ENCODE results near the gene VIL1.
A peak's percentile ranks its signal among the peaks of the same experiment; 100 is the strongest.

Gene VIL1

GRCh38 chr2:218395090-218395444, 23.9 kb upstream of the VIL1 start:
- H3K9me3 ChIP-seq (ENCODE audit: control insufficient read depth, low read length): no peaks in the 10 kb centered on the region
- DNase-seq: no peak
- peaks cover 32% of the 10 kb centered on the region for H3K4me1 ChIP-seq (ENCODE audit: control insufficient read depth, insufficient read depth, low read length, poor library complexity, severe bottlenecking)
- H3K27me3 ChIP-seq (replicated peaks; ENCODE audit: control insufficient read depth, insufficient read depth, low read length, poor library complexity, severe bottlenecking): no peaks in the 10 kb centered on the region
- H3K27ac ChIP-seq (ENCODE audit: insufficient read depth, low read length, poor library complexity, severe bottlenecking): no peak overlapping the region
- H3K36me3 ChIP-seq (ENCODE audit: control insufficient read depth, insufficient read depth, low read length): no peaks in the 10 kb centered on the region
- H3K4me3 ChIP-seq (ENCODE audit: insufficient read depth, low read depth, low read length, poor library complexity, severe bottlenecking): no peak overlapping the region

- H3K27me3 ChIP-seq (replicated peaks; ENCODE audit: control insufficient read depth, insufficient read depth, low read length, poor library complexity, severe bottlenecking): no peaks in the 10 kb centered on the region
- peak overlapping the region; percentile 92 for H3K27ac ChIP-seq (ENCODE audit: insufficient read depth, low read length, poor library complexity, severe bottlenecking)
- DNase-seq: no peak
- H3K36me3 ChIP-seq (ENCODE audit: control insufficient read depth, insufficient read depth, low read length): no peaks in the 10 kb centered on the region
- H3K9me3 ChIP-seq (ENCODE audit: control insufficient read depth, low read length): no peaks in the 10 kb centered on the region
- peaks cover 32% of the 10 kb centered on the region for H3K4me1 ChIP-seq (ENCODE audit: control insufficient read depth, insufficient read depth, low read length, poor library complexity, severe bottlenecking)
- H3K4me3 ChIP-seq (ENCODE audit: insufficient read depth, low read depth, low read length, poor library complexity, severe bottlenecking): peak overlapping the region; percentile 59
Measured at GRCh38 chr2:218395456-218395825, 23.5 kb upstream of the VIL1 start.

GRCh38 chr2:218395826-218396687, 22.9 kb upstream of the VIL1 start:
- Histone ChIP-seq H3K27me3 (replicated peaks; ENCODE audit: control insufficient read depth, insufficient read depth, low read length, poor library complexity, severe bottlenecking) (no peaks in the 10 kb centered on the region), H3K9me3 (ENCODE audit: control insufficient read depth, low read length) (no peaks in the 10 kb centered on the region), H3K4me3 (ENCODE audit: insufficient read depth, low read depth, low read length, poor library complexity, severe bottlenecking) (peak overlapping the region; percentile 59), H3K27ac (ENCODE audit: insufficient read depth, low read length, poor library complexity, severe bottlenecking) (peak overlapping the region; percentile 92), H3K36me3 (ENCODE audit: control insufficient read depth, insufficient read depth, low read length) (no peaks in the 10 kb centered on the region), H3K4me1 (ENCODE audit: control insufficient read depth, insufficient read depth, low read length, poor library complexity, severe bottlenecking) (peaks cover 34% of the 10 kb centered on the region)
- DNase-seq: peak; percentile 90 to 92 (median 91)

GRCh38 chr2:218396688-218397462, 22.0 kb upstream of the VIL1 start:
- peak overlapping the region; percentile 59 for H3K4me3 ChIP-seq (ENCODE audit: insufficient read depth, low read depth, low read length, poor library complexity, severe bottlenecking)
- peak overlapping the region; percentile 92 for H3K27ac ChIP-seq (ENCODE audit: insufficient read depth, low read length, poor library complexity, severe bottlenecking)
- H3K4me1 ChIP-seq (ENCODE audit: control insufficient read depth, insufficient read depth, low read length, poor library complexity, severe bottlenecking): peaks cover 43% of the 10 kb centered on the region
- no peaks in the 10 kb centered on the region for H3K27me3 ChIP-seq (replicated peaks; ENCODE audit: control insufficient read depth, insufficient read depth, low read length, poor library complexity, severe bottlenecking)
- peak; percentile 66 to 70 (median 70) for DNase-seq
- no peaks in the 10 kb centered on the region for H3K9me3 ChIP-seq (ENCODE audit: control insufficient read depth, low read length)
- H3K36me3 ChIP-seq (ENCODE audit: control insufficient read depth, insufficient read depth, low read length): peaks cover 4% of the 10 kb centered on the region

GRCh38 chr2:218397463-218397819, 21.5 kb upstream of the VIL1 start:
- H3K27ac ChIP-seq (ENCODE audit: insufficient read depth, low read length, poor library complexity, severe bottlenecking): peak overlapping the region; percentile 92
- no peaks in the 10 kb centered on the region for H3K9me3 ChIP-seq (ENCODE audit: control insufficient read depth, low read length)
- no peaks in the 10 kb centered on the region for H3K27me3 ChIP-seq (replicated peaks; ENCODE audit: control insufficient read depth, insufficient read depth, low read length, poor library complexity, severe bottlenecking)
- H3K36me3 ChIP-seq (ENCODE audit: control insufficient read depth, insufficient read depth, low read length): peaks cover 10% of the 10 kb centered on the region
- H3K4me3 ChIP-seq (ENCODE audit: insufficient read depth, low read depth, low read length, poor library complexity, severe bottlenecking): peak overlapping the region; percentile 59
- peaks cover 48% of the 10 kb centered on the region for H3K4me1 ChIP-seq (ENCODE audit: control insufficient read depth, insufficient read depth, low read length, poor library complexity, severe bottlenecking)
- no peak for DNase-seq

GRCh38 chr2:218397820-218398436, 21.0 kb upstream of the VIL1 start:
- Histone ChIP-seq H3K27ac (ENCODE audit: insufficient read depth, low read length, poor library complexity, severe bottlenecking) (peak overlapping the region; percentile 92), H3K4me1 (ENCODE audit: control insufficient read depth, insufficient read depth, low read length, poor library complexity, severe bottlenecking) (peaks cover 49% of the 10 kb centered on the region), H3K36me3 (ENCODE audit: control insufficient read depth, insufficient read depth, low read length) (peaks cover 15% of the 10 kb centered on the region), H3K27me3 (replicated peaks; ENCODE audit: control insufficient read depth, insufficient read depth, low read length, poor library complexity, severe bottlenecking) (no peaks in the 10 kb centered on the region), H3K4me3 (ENCODE audit: insufficient read depth, low read depth, low read length, poor library complexity, severe bottlenecking) (peak overlapping the region; percentile 59), H3K9me3 (ENCODE audit: control insufficient read depth, low read length) (no peaks in the 10 kb centered on the region)
- DNase-seq: peak; percentile 47 to 60 (median 48)

GRCh38 chr2:218398437-218399390, 20.2 kb upstream of the VIL1 start:
- peaks cover 49% of the 10 kb centered on the region for H3K4me1 ChIP-seq (ENCODE audit: control insufficient read depth, insufficient read depth, low read length, poor library complexity, severe bottlenecking)
- DNase-seq: peak; percentile 45 to 58 (median 48)

GRCh38 chr2:218399391-218400166, 19.3 kb upstream of the VIL1 start, which contains the start of gene CTDSP1:
Gene CTDSP1, plus strand, starts transcription at chr2:218399868. Its CDS starts 223 bp downstream, at chr2:218400091.
- Histone ChIP-seq H3K27ac (ENCODE audit: insufficient read depth, low read length, poor library complexity, severe bottlenecking) (peak within 1 kb of the TSS; percentile 92), H3K9me3 (ENCODE audit: control insufficient read depth, low read length) (no peaks in the 10 kb centered on the region), H3K4me1 (ENCODE audit: control insufficient read depth, insufficient read depth, low read length, poor library complexity, severe bottlenecking) (peaks cover 49% of the 10 kb centered on the region), H3K36me3 (ENCODE audit: control insufficient read depth, insufficient read depth, low read length) (peaks cover 22% of the 10 kb centered on the region), H3K27me3 (replicated peaks; ENCODE audit: control insufficient read depth, insufficient read depth, low read length, poor library complexity, severe bottlenecking) (no peaks in the 10 kb centered on the region), H3K4me3 (ENCODE audit: insufficient read depth, low read depth, low read length, poor library complexity, severe bottlenecking) (peak within 1 kb of the TSS; percentile 72)
- peak; percentile 83 to 88 (median 87) for DNase-seq

More at GRCh38 chr2:218398437-218399390, 20.2 kb upstream of the VIL1 start:
- Histone ChIP-seq H3K4me3 (ENCODE audit: insufficient read depth, low read depth, low read length, poor library complexity, severe bottlenecking) (peak overlapping the region; percentile 72), H3K36me3 (ENCODE audit: control insufficient read depth, insufficient read depth, low read length) (peaks cover 22% of the 10 kb centered on the region), H3K27me3 (replicated peaks; ENCODE audit: control insufficient read depth, insufficient read depth, low read length, poor library complexity, severe bottlenecking) (no peaks in the 10 kb centered on the region), H3K27ac (ENCODE audit: insufficient read depth, low read length, poor library complexity, severe bottlenecking) (peak overlapping the region; percentile 92), H3K9me3 (ENCODE audit: control insufficient read depth, low read length) (no peaks in the 10 kb centered on the region)

Data from effector memory CD4-positive, alpha-beta T cell (primary cell).